ENCODE results near the gene PATJ.
"Not testable (repeated sequence)": the region's sequence is repeated elsewhere in the genome, so short reads cannot be mapped to it uniquely, and the experiment has no call there.

The PATJ gene

DNA sequence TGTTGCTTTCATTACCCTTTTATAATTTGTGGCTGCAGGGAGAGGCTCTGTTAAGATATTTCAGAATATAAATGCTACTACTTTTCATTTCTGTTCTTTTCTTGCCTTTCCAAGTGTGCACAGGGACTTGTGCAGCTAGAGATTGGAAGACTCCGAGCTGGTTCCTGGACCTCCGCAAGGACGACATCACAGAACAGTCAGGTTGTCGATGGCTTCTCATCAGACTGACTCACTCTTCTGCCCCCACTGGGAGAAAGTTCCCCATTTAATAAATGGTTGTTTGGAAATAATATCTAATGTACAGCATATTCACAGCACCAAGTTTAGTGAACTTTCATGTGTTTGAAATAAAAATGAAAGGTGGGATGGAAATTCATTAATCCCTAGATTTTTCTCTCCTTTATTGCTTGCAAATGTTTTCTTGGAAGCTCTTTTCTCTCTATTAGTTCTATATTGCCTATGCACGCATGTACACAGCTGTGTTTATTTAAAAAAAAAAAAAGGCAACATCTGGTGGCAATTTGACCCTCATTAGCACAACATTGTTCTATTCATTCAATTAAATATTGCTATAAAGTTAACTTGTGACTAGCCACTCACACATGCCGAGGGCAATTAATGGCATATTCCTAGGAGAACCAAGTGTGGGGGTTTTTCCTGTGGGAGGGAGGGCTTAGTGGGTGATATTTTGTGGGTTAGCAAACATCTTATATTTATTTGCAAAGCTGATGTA, 374.9 kb downstream of the PATJ start:
- DNase-seq, result no peak

DNA sequence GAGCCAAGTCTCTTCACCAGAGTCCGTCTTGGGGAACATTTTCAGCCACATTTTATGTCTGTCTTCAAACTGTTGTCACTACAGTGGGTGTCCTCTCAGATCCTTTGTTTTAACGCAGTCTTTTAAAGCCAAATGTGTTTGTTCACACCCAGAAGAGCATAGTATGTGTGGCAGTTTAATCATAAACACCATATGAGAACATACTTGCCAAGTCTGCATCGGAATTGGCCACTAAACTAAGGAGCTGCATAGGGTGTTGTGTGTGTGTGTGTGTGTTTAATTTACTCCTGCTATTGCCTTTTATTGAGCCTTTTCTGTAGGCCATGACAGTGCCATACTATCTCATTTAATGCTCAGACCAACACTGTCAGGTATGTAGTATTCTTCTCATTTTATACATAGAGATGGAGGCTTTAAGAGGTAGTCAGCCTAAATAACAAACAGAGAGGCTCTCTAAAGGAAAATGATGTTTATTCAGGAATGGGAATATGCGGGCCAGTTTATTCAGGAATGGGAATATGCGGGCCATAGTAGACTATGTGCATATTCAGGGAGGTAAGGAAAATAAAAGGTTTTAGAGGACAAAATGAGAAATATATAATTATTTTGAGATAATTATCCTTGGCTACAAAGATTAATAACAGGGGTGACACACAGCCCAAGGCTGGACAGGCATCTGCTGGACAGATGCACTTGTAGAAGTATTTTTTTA, 384.5 kb downstream of the PATJ start:
- DNase-seq, result no peak

DNA sequence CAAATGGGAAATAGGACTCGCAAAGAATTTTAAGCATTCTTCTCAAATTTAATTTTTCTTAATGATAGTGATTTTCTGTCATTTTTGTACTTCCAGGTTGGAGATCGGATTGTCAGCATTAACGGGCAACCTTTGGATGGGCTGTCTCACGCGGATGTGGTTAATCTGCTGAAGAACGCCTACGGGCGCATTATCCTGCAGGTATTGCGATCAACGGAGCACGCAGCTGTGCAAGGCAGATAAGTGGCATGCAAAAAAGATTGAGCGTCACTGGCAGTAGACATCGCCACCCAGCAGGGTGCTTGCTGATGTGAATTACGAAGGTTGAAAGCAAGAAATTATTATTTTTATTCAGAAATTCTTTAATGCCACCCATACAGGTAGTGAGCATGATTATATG, 386.5 kb downstream of the PATJ start:
- DNase-seq, result no peak

DNA sequence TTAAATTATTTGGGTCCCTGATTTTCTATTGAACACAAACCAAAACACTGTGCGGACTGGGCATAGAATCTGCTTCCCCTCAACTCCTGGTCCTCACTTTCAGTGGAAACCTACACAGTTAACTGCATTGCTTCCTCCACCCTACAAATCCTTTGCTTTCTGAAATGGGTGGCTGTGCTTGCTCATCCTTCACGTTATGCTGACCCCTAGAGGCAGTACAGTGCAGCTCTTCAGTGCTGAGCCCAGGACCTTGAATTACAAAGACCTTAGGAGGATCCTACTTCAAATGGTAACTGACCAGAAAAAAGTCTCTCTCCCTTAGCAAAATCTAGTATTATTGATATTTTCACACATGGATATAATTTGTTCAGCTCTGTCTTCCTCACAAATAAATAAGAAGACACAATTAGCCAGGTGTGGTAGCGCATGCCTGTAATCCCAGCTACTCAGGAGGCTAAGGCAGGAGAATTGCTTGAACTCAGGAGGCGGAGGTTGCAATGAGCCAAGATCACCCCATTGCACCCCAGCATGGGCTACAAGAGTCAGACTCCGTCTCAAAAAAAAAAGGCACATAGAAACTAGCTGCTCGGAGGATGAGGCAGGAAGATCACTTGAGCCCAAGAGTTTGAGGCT, 388.9 kb downstream of the PATJ start:
- peak; percentile 41 for DNase-seq

DNA sequence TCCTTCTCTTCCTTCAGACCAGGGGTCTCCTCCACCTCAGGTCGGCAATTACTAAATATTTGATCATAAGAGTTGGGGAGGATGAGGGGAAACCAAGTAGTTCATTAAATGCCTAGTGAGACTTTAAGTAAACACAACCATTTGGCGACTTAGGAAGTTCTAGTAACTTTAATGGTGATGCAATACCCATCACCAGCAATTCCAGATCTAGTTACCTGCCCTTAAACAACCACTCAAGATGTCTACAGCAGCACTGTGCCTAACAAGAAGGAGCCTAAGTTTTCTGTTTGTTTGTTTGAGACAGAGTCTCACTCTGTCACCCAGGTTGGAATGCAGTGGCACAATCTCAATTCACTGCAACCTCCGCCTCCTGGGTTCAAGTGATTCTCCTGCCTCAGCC, 395.7 kb downstream of the PATJ start:
- DNase-seq, result no peak

DNA sequence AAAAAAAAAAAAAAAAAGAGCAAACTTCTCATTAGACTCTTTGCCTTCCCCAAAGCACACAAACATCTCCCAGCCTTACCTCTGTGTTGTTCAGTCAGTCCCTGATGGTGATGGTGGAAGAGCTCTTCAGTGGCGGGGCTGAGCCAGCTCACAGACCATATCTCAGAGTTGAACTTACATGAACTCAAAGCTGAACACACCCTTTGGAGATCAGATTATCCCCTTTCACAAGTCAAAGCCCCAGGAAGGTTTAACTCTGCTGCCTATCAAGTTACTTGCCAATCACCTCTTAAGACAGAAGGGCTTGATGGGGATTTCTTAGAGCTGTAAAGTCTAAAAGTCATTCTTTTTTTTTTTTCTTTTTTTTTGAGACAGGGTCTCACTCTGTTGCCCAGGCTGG, 397.1 kb downstream of the PATJ start:
- DNase-seq, result no peak

DNA sequence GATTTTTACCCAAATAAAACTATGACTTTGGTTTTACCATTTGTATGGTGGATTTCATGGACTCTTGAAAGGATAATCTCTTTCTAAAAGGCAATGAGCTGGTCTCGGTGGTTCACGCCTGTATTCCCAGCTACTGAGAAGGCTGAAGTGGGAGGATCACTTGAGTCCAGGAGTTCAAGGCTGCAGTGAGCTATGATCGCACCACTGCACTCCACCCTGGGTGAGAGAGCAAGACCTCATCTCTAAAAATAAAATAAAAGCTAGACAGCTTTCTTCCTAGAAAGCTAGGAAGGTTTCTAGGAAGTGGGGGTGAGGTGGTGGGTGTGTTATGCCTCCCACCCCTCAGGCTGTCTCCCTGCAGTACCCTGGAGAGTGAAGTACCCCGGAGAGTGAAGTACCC, 398.4 kb downstream of the PATJ start:
- DNase-seq, result no peak

DNA sequence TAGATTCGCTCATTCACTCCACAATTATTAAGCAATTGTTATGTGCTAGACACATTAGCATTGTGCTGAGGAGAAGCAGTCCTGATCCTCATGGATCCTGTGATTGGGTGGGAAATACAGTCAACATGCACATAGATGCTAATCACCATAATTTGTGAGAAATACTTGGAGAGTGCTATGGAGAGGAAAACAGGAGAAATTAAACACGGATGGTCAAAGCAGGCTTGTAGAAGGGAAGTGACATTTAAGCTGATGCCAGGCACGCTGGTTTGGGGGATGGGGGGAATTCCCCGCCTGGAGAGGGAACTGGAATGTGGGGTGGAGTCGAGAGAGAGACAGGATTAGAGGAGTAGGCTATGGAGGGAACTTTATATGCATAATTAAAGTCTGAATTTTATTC, 400.2 kb downstream of the PATJ start:
- DNase-seq, result no peak

DNA sequence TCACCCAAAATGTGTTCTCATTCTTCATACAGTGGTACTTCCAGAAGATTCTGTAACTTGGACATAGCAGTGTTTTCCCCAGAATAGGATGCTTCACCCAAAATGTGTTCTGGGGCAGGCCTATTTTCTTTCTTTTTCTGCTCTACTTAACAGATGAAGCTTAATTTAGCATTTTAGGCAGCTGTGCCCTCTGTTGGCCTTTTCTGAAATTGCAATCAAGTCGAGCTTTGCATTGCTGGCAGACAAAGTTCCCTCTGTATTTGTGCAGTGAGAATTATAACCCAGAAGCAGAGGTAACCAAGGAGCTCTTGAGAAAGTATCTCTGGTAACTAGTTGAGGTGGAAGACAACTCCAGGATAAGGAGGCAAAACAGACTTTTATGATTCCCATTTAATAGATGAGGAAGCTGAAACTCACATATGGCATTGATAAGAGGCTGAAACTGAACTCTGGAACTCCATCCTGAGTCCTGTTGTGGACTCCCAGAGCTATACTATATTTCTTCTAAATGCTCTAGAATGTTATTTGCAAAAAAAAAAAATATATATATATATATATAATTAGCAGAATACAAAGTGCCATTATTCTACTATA, 402.1 kb downstream of the PATJ start:
- peak; percentile 41 for DNase-seq

DNA sequence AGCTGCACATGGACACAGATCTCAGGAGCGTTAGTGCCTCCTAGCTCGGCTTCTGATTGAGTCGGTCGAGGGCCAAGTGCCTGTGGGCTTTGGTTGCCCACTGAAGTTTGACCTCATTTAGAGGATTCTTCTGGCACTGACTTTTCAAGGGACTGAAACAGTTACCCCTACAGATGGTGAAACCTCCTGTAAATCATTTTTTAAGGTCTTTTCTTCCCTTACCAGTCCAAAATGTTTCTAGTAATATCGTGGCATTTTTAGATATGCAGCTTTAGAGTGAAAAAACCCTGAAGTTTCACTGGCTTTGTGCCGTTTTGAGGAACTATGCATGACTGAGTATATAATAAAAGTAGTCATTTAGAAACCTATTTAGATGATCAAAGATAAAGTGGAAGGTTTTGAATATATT, 417.7 kb downstream of the PATJ start:
- no peak for DNase-seq

DNA sequence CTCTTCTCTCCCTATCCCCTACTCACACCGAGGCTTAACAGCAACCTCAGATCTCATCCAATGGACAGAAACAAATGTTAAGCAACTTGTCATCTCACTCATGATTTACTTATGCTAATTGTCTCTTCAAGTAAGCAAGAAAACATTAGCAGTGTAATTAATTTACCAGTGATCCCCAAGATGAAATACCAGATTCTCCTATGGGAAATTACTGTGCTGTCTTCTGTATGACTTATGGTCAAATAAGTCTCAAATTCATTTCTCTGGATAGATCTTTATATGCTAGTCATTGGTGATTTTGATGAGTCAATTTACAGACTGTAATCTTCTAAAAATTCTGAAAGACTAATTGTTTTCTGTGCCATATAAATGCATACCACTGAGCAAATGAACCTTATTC, 419.4 kb downstream of the PATJ start:
- DNase-seq, result no peak

DNA sequence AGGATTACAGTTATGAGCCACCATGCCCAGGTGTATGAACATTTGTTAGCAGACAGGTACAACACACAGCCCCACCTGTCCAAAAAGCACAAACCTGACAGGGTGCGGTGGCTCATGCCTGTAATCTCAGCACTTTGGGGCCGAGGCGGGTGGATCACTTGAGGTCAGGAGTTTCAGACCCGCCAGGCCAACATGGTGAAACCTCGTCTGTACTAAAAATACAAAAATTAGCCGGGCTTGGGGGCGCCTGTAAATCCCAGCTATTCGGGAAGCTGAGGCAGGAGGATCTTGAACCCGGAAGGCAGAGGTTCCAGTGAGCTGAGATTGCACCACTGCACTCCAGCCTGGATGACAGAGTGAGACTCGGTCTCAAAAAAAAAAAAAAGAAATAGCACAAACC, 428.1 kb downstream of the PATJ start:
- DNase-seq, result not testable (repeated sequence)

DNA sequence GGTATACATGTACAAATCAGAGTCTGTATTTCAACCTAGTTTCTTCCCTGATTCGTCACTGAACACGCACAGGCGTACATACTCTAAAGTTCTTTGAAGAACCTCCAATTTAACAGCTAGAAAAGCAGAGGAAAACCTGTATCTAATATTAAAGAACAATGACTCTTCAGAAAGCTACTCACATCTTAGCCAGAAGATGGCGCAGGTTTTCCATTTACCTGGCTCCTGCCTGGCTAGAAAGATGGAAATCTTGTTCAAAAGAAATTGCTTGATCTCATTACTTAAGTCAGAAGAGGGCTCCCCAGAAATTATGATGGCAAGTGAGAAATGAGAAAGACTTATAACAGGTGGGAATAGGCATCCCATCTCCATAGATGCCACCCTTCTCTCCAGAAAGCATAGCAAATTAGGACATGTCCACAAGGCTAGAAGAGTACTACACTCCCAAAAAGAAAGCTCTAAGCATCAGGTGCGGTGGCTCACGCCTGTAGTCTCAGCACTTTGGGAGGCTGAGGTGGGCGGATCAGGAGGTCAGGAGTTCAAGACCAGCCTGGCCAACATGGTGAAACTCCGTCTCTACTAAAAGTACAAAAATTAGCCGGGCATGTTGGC, 433.4 kb downstream of the PATJ start:
- peak; percentile 40 for DNase-seq

DNA sequence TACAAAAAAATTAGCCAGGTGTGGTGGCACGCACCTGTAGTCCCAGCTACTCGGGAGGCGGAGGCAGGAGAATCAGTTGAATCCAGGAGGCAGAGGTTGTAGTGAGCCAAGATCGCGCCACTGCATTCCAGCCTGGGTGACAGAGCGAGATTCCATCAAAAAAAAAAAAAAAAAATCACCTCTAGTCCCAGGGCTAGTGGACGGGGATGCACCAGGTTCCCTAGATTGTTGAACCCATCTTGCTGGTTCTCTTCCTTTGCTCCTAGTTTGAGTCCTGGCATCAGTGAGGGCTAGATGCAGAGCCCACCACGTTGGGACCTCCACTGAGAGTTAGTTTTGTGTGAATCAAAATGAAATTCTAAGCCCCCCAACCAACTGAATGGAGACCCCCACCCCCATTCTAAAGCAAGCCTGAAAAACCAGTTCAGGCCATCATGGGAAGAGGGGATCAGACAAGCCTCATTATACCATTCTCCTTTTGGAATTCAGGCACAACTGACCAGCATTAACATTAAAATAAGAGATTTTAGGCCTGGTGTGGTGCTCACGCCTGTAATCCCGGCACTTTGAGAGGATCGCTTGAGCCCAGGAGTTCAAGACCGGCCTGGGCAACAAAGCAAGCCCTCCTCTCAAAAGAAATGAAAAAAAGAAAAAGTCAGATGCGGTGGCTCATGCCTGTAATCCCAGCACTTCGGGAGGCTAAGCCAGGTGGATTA, 434.5 kb downstream of the PATJ start:
- DNase-seq, result no peak

DNA sequence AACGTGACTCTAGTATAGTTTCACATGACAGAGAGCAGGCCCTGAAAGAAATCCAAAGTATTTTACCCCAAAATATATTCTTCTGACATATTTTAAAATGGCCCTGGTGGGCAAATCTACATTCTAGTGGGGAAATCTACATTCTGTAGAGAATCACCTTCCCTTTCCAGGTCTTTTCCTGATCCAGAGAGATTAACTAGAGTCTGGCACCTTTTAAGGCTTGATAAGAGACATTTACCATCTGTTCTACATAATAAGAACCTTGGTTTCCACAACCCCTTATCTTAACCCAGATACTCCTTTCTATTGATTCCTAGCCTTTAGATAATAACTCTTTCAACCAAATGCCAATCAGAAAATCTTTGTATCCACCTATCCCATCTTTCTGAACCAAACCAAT, 435.3 kb downstream of the PATJ start:
- DNase-seq, result no peak

DNA sequence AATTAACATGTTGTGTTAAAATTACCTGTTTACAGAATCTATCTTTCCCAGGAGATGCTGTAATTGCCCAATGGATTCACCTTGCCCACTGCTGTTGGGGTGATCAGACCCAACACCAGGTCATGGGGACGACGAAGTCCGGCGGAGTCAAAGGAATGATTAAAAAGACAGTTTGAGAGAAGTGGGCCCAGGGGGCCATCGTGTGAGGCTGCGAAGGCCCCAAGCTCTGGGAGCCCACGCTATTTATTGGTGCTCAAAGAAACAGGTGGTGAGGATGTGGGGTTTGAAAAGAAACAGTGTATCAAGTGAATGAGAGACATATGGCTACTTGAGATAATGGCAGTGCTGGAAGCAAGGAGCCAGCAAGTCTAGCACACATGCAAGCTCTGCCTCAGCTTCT, 436.1 kb downstream of the PATJ start:
- no peak for DNase-seq

DNA sequence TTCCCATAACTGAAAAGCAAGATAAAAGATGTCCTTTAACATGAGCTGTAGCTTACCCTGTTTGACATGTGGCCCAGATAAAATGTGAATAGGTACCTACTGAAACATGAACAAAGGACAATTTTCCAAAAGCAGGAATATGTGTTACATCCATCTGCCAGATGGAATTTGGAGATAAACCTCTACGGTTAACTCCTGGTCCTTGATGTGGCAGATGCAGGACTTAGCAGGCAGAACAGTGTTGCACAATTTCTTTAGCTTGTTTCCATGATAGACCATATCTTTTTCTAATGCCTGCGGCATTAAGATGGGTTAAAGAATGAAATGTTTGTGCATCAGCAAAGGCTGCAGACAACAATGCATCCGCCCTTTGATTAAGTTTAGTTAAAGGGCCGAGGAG, 437.8 kb downstream of the PATJ start:
- DNase-seq, result not testable (repeated sequence)

DNA sequence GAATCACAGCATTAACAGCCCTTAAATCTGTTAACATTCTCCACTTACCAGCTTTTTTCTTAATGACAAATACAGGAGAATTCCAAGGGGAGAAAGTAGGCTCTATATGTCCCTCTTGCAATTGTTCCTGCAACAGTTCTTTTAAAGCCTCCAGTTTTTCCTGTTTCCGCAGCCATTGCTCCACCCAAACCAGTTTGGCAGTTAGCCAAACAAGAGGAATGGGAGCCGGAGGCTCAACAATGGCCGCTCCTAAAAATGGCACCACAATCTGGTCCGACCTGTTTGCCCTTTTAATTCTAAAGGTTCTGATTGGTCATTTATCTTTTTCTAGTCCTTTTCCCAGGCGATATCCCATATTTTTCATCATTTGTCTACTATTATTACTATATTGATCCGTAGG, 438.4 kb downstream of the PATJ start:
- peak; percentile 38 for DNase-seq

DNA sequence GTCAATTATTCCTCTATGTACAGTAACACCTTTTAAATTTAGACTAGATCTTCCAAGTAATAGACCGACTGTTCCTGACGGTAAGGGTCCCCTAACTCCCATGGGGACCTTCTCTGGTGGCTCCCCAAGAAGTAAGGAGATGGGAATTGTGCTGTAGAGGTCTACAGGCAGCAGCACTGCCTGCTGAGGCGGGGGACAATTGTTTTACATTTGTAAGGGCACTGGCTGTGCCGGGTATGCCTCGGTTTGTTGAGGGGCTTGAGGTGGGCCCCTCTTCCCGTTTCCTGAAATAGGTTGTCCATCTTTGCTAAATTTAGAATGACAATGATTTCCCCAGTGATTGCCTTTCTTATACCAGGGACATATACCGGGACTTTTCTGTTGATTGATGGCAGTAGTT, 439.3 kb downstream of the PATJ start:
- no peak for DNase-seq

DNA sequence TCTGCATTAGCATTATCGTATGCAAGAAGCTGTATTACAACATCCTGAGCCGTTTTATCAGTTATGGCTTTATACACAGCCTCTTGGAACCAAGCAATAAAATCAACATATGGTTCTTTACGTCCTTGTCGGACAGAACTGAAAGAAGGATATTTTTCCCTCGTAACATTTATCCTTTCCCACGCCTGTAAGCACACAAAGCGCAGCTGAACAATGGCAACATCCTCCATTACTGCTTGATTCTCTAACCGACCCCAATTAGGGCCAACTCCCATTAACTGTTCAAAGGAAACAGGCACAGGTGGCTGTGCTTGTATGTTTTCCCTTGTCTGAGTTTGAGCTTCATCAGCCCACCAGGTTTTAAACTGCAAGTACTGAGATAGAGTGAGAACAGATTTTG, 439.9 kb downstream of the PATJ start:
- DNase-seq, result not testable (repeated sequence)

DNA sequence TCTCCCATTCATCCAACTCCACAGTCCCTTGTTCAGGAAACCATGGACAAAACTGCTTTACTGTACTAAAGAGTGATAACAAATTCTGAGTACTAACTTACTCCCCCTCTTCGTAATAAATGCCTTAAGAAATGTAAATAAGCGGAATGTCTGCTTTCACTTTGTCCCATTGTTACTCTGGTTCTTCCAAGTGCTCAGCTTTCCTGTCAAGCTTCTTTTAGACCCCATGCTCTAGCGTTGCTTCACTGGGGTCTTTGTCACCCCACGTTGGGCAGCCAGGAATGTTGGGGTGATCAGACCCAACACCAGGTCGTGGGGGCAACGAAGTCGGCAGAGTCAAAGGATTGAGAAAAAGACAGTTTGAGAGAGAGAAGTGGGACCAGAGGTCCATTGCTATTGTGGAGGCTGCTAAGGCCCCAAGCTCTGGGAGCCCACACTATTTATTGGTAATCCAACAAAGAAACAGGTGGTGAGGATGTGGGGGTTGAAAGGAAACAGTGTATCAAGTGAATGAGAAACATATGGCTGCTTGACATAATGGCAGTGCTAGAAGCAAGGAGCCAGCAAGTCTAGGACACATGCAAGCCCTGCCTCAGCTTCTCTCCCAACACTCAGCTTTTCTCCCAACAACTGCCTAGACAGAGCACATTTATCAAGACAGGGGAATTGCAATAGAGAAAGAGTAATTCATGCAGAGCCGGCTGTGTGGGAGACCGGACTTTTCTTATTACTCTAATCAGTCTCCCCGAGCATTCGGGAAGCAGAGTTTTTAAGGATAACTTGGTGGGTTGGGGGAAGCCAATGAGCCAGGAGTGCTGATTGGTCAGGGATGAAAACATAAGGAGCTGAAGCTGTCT, 441.1 kb downstream of the PATJ start:
- not testable (repeated sequence) for DNase-seq

DNA sequence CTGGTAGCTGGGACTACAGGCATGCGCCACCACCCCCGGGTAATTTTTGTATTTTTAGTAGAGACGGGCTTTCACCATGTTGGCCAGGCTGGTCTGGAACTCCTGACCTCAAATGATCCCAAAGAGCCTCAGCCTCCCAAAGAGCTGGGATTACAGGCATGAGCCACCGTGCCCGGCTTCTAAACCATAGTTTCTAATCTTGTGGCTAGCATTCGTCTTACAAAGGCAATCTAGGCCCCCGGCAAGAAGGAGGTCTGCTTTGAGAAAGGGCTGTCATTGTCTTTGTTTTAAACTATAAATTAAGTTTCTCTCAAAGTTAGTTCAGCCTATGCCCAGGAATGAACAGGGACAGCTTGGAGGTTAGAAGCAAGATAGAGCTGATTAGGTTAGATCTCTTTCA, 442.1 kb downstream of the PATJ start:
- no peak for DNase-seq
